HCT116 (cell line): Measurements from ENCODE around the gene RGS7.
"Not testable (repeated sequence)": the region's sequence is repeated elsewhere in the genome, so short reads cannot be mapped to it uniquely, and the experiment has no call there.

Experiments
- CEBPB ChIP-seq: IDR thresholded peaks from 2 replicates; pipeline ENCODE4 v1.6.1; 2012; ENCODE audit warnings: low read depth
- CTCF ChIP-seq, 3 experiments: fragments of 200-600 bp in 1 of 3; sonication (generic) in 1 of 3; IDR thresholded peaks in 2 of 3; conservative IDR thresholded peaks in 1 of 3; 2 replicates each; pipeline ENCODE4 v1.5.1; 2012 to 2017; ENCODE audit warnings: low read depth in 2 of 3, low read length in 2 of 3, antibody characterized with exemption in 1 of 3, borderline replicate concordance in 1 of 3, control low read depth in 1 of 3, mild to moderate bottlenecking in 1 of 3, mixed read lengths in 1 of 3, mixed run types in 1 of 3, moderate library complexity in 1 of 3; ENCODE audit not compliant: insufficient read depth in 1 of 3
- EGR1 ChIP-seq: IDR thresholded peaks from 2 replicates; pipeline ENCODE4 v1.6.1; 2012; ENCODE audit warnings: low read depth
- EZH2 ChIP-seq: fragments of 200-600 bp; sonication (generic); IDR thresholded peaks from 2 replicates; pipeline ENCODE4 v1.6.1; 2017; ENCODE audit warnings: antibody characterized with exemption, mixed run types
- MAX ChIP-seq: IDR thresholded peaks from 2 replicates; pipeline ENCODE4 v1.6.1; 2012
- POLR2A ChIP-seq: IDR thresholded peaks from 2 replicates; pipeline ENCODE4 v1.7.0; 2011; ENCODE audit warnings: borderline replicate concordance; ENCODE audit not compliant: insufficient read depth, insufficient read length; ENCODE audit errors: extremely low read depth
- POLR2AphosphoS5 ChIP-seq: IDR thresholded peaks from 2 replicates; pipeline ENCODE4 v1.6.1; 2011; ENCODE audit warnings: mild to moderate bottlenecking, low read depth, low read length, moderate library complexity
- REST ChIP-seq: IDR thresholded peaks from 2 replicates; pipeline ENCODE4 v1.6.1; 2012; ENCODE audit warnings: low read depth
- SIN3A ChIP-seq: IDR thresholded peaks from 2 replicates; pipeline ENCODE4 v1.6.1; 2012; ENCODE audit warnings: low read depth

- TF ChIP-seq POLR2AphosphoS5; CTCF (IDR thresholded peaks at IDR 0.05 in 2 of 3, conservative IDR thresholded peaks at IDR 0.05 in 1 of 3; ENCODE audit: borderline replicate concordance in 1 of 3, insufficient read depth in 1 of 3, low read depth in 2 of 3, low read length in 2 of 3); REST; SIN3A; EGR1; EZH2; MAX; CEBPB; POLR2A: not testable (repeated sequence)
Observed at GRCh38 chr1:241088075-241088474, 268.9 kb downstream of the RGS7 start.
